HEK293 (cell line): Measurements from ENCODE around the gene CDKL2.
"Not testable (repeated sequence)": the region's sequence is repeated elsewhere in the genome, so short reads cannot be mapped to it uniquely, and the experiment has no call there.

Experiments
- ZNF24 ChIP-seq: fragments of 450-650 bp; formaldehyde crosslinking; IDR thresholded peaks from 2 replicates; pipeline ENCODE4 v1.5.1; 2016; ENCODE audit warnings: missing biosample characterization, missing genetic modification characterization
- TF ChIP-seq, protein P1 (sequence below): fragments of 450-650 bp; formaldehyde crosslinking; IDR thresholded peaks from 2 replicates; pipeline ENCODE4 v1.5.1; 2016; ENCODE audit warnings: missing biosample characterization, missing genetic modification characterization

GRCh38 chr4:75544220-75544619, 86.1 kb downstream of the CDKL2 start:
- TF ChIP-seq, protein P1, sequence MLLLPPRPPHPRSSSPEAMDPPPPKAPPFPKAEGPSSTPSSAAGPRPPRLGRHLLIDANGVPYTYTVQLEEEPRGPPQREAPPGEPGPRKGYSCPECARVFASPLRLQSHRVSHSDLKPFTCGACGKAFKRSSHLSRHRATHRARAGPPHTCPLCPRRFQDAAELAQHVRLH (tag by site-specific recombination): not testable (repeated sequence)
- TF ChIP-seq ZNF24 (tag by site-specific recombination): not testable (repeated sequence)
